ENCODE data around the gene TBXAS1. TPM values are rescaled to one million over a fixed set of nuclear protein-coding genes. Genes with fewer than 3 reads are reported as not detected.
"Not testable (repeated sequence)": the region's sequence is repeated elsewhere in the genome, so short reads cannot be mapped to it uniquely, and the experiment has no call there.

Gene TBXAS1
- total RNA-seq, 1 donor from 2014 or later: 0.26 TPM

- no peak for TF ChIP-seq CTCF (IDR thresholded peaks at IDR 0.05; ENCODE audit: insufficient read depth, low read length, severe bottlenecking)
- H3K27me3 ChIP-seq (ENCODE audit: control insufficient read depth, insufficient read depth, low read length): no peaks in the 10 kb centered on the region
- no peaks in the 10 kb centered on the region for H3K36me3 ChIP-seq (ENCODE audit: control insufficient read depth, insufficient read depth, low read length)
- no peak for DNase-seq (ENCODE audit: low read depth)
- FAIRE-seq: no peak
- H3K4me3 ChIP-seq (ENCODE audit: low read depth, low read length): no peak overlapping the region
Observed at GRCh38 chr7:139923090-139923489, 94.0 kb downstream of the TBXAS1 start.

GRCh38 chr7:139924461-139924860 lies 95.4 kb downstream of the TBXAS1 start:
- H3K27me3 ChIP-seq (ENCODE audit: control insufficient read depth, insufficient read depth, low read length): no peaks in the 10 kb centered on the region
- H3K4me3 ChIP-seq (ENCODE audit: low read depth, low read length): no peak overlapping the region
- no peak for DNase-seq (ENCODE audit: low read depth)
- no peak for FAIRE-seq
- no peak for TF ChIP-seq CTCF (IDR thresholded peaks at IDR 0.05; ENCODE audit: insufficient read depth, low read length, severe bottlenecking)
- no peaks in the 10 kb centered on the region for H3K36me3 ChIP-seq (ENCODE audit: control insufficient read depth, insufficient read depth, low read length)

- DNase-seq (ENCODE audit: low read depth): peak; percentile 75
- H3K36me3 ChIP-seq (ENCODE audit: control insufficient read depth, insufficient read depth, low read length); H3K4me3 ChIP-seq (ENCODE audit: low read depth, low read length); H3K27me3 ChIP-seq (ENCODE audit: control insufficient read depth, insufficient read depth, low read length); FAIRE-seq: not testable (repeated sequence)
Observed at GRCh38 chr7:139929221-139929620, 100.2 kb downstream of the TBXAS1 start.

- no peaks in the 10 kb centered on the region for H3K36me3 ChIP-seq (ENCODE audit: control insufficient read depth, insufficient read depth, low read length)
- TF ChIP-seq CTCF (IDR thresholded peaks at IDR 0.05; ENCODE audit: insufficient read depth, low read length, severe bottlenecking): no peak
- FAIRE-seq (no peak), DNase-seq (ENCODE audit: low read depth) (no peak)
- H3K27me3 ChIP-seq (ENCODE audit: control insufficient read depth, insufficient read depth, low read length): no peaks in the 10 kb centered on the region
- H3K4me3 ChIP-seq (ENCODE audit: low read depth, low read length): no peak overlapping the region
Observed at GRCh38 chr7:139930286-139930965, 101.4 kb downstream of the TBXAS1 start.

- TF ChIP-seq CTCF (IDR thresholded peaks at IDR 0.05; ENCODE audit: insufficient read depth, low read length, severe bottlenecking): no peak
- H3K27me3 ChIP-seq (ENCODE audit: control insufficient read depth, insufficient read depth, low read length): no peaks in the 10 kb centered on the region
- H3K36me3 ChIP-seq (ENCODE audit: control insufficient read depth, insufficient read depth, low read length): no peaks in the 10 kb centered on the region
- FAIRE-seq (no peak), DNase-seq (ENCODE audit: low read depth) (no peak)
- no peak overlapping the region for H3K4me3 ChIP-seq (ENCODE audit: low read depth, low read length)
Observed at GRCh38 chr7:139931190-139931934, 102.3 kb downstream of the TBXAS1 start.

- FAIRE-seq: no peak
- H3K27me3 ChIP-seq (ENCODE audit: control insufficient read depth, insufficient read depth, low read length): no peaks in the 10 kb centered on the region
Observed at GRCh38 chr7:139932531-139932930, 103.5 kb downstream of the TBXAS1 start.

More at GRCh38 chr7:139932531-139932930, 103.5 kb downstream of the TBXAS1 start:
- no peak for TF ChIP-seq CTCF (IDR thresholded peaks at IDR 0.05; ENCODE audit: insufficient read depth, low read length, severe bottlenecking)
- DNase-seq (ENCODE audit: low read depth): no peak
- Histone ChIP-seq H3K36me3 (ENCODE audit: control insufficient read depth, insufficient read depth, low read length) (no peaks in the 10 kb centered on the region), H3K4me3 (ENCODE audit: low read depth, low read length) (no peak overlapping the region)

Measured in bronchial epithelial cell (primary cell).